HT1080 (cell line): ENCODE data around the gene FCRL4. TPM values are rescaled to one million over a fixed set of nuclear protein-coding genes. Genes with fewer than 3 reads are reported as not detected.
A peak's percentile ranks its signal among the peaks of the same experiment; 100 is the strongest.

Source experiments
- DNase-seq: peaks from one replicate; pipeline ENCODE4 v3.0.0-alpha.2; 2015; ENCODE audit warnings: low read depth
- polyA plus RNA-seq, 2 experiments: library from polyadenylated mRNA; depleted of rRNA; stranded (reverse); fragments of >200 nt; gene quantifications; 2 replicates each; pipeline ENCODE4 v1.2.3, GENCODE V29; 2015
- total RNA-seq: library from RNA; depleted of rRNA; stranded (reverse); fragments of >200 nt; shearing (Covaris generic); gene quantifications from 2 replicates; pipeline ENCODE4 v1.2.3, GENCODE V29; 2014; rRNA removed

FCRL4 gene
- not detected in 2 replicates for total RNA-seq
- not detected in 2 replicates for polyA plus RNA-seq (2015; cell fraction: cytosol; rRNA removed)
- not detected in 2 replicates for polyA plus RNA-seq (2015; cell fraction: nucleus; rRNA removed)

- DNase-seq: no peak
Observed at GRCh38 chr1:157597959-157598667, at the start of gene FCRL4. Gene FCRL4, minus strand, starts transcription at chr1:157598085. Its CDS starts 141 bp downstream, at chr1:157597944.

- no peak for DNase-seq
Observed at GRCh38 chr1:157646144-157646543, 48.3 kb upstream of the FCRL4 start.

GRCh38 chr1:157641177-157641576 is 43.3 kb upstream of the FCRL4 start:
- DNase-seq: no peak

DNA sequence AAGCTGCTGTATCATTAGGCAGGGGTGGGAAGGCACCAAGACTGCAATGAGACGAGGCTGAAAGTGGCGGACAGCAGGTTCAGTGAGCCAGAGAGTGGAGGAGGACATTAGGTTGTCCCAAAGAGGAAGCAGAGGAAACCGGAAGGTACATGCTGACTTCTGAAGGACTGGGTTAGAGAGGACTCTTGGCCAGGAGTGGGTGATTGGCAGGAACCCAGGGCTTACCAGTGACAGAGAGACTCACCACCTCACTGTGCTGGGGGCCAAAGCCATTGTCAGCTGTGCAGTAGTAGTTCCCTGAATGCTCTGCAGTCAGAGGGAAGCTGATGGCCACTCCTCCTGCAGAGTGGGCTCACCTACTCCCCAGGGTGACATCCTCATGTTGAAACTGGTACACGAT is 41.9 kb upstream of the FCRL4 start:
- DNase-seq: no peak

- DNase-seq: no peak
Observed at GRCh38 chr1:157628773-157629172, 30.9 kb upstream of the FCRL4 start.

DNA sequence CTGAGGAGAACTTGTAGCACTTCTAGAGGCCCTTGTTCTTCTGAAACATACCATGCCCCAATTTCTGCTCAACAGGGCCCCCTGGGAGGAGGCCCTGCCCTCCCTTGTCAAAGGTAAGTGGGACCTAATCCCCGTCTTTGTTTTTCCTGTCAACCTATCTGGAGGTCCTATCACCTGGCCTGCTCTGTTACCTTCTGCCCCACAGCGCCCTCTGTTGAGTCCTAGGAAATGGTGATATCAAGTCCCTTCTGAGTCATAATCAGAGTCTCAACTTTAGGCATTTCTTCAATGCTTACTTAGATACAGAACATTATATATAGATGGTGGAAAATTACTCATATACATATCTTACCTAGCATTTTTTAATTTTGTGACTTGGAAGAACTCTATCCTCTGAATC is 28.2 kb upstream of the FCRL4 start:
- DNase-seq: no peak

- DNase-seq: no peak
Observed at GRCh38 chr1:157624471-157624870, 26.6 kb upstream of the FCRL4 start.

DNA sequence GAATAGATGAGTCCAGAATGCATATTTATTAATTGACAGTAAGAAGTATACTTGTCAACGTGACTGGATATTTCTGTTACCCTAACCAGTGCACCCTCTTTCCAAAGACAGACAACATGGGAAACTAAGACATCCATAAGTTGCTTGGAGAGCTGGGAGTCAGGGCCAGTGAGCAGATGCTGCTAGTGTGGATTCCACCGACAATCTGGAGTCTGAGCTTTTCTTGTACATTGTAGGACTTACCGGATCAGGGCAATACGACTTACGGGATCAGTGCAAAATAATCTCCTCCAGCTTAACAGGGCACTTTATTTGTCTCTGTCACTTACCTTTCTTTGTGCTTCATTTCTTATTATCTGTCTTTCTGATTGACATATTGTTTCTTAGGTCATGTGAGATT is 24.6 kb upstream of the FCRL4 start:
- DNase-seq: no peak

DNA sequence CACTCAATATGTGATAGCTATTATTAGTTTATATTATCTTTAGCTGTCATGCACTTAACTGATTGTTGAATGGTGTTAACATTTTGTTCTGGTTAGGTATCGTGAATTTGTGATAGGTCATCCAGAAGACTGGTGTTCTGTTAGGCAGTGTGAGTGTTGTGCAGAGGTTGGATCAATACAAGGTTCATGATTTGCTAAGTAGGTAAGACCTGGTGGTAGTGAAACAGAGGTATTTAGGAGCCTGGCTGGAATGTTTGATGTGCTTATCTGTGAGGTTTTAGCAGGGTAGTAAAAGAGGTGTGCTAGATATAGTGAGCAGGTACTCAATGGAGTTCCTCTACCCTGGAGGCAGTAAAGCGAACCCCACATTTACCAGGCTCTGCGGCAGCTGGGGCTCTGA is 20.3 kb upstream of the FCRL4 start:
- no peak for DNase-seq

GRCh38 chr1:157600236-157600635 is 2.4 kb upstream of the FCRL4 start:
- no peak for DNase-seq

DNA sequence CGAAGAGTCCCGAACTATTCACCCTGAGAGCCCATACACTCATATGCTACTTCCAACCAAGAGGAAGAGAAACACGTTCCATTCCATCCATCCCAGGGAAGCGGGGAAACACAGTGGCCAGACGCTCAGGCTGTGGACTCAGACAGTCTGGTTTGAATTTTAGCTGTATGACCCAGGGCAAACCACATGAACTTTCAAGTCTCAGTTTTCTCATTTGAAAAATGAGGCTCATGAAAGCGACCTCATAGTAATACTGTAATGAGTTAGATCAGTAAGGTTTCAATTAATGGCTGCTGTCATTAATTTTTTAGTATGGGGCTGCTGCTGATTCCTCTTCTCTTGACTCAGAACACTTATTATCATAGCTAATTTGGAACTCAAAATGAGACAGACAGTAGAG is 1.5 kb downstream of the FCRL4 start:
- no peak for DNase-seq

- DNase-seq: no peak
Observed at GRCh38 chr1:157595356-157595755, 2.5 kb downstream of the FCRL4 start.

GRCh38 chr1:157585984-157586383 is 11.9 kb downstream of the FCRL4 start:
- DNase-seq: no peak

DNA sequence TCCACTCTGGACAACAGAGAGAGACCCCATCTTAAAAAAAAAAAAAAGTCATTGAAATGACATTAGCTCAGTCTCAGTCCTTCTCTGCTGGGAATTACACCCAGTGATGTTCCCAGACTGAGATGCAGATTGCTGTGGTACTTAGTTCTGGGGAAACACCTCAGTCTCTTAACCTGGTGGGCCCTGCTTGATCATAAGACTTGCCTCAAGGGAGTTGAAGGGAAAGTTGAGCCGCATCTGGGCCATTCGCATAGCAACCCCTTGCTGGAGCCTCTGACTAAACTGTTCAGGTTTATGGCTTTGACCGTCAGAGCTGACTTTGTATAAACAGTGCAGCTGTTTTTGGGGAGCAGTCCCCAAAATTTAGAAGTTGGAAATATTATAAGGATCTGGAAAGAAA is 13.4 kb downstream of the FCRL4 start:
- DNase-seq: no peak

- no peak for DNase-seq
Observed at GRCh38 chr1:157580828-157581210, 17.1 kb downstream of the FCRL4 start.

DNA sequence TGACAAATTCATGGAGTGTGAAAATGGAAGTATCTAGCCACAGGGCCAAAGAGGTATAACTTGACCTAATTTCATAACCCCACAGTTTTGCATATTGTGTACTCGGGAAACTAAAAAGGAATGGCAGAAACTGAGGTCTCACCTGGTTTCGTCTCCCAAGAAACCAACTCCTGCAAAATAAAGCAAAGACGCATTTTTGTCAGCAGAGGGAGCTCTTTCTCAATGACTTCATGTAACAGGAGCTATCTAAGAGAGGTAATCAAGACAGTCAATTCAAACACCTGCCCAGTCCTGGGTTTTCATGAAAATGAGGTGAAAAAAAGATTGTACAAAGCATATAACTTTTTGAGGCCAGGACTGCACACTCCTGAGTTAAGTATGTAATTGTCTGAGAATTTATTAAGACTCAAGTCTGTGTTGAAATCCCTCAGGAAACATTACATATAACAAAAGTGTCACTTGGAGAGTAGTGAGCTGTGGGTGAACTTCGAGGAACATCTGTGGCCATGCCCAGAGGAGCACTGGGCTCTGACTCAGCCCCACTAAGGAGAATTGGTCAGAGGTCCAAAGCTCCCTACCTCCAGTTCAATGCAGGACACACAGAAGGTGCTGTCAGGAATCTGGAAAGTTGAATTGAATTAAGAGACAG is 17.6 kb downstream of the FCRL4 start:
- peak; percentile 44 for DNase-seq

DNA sequence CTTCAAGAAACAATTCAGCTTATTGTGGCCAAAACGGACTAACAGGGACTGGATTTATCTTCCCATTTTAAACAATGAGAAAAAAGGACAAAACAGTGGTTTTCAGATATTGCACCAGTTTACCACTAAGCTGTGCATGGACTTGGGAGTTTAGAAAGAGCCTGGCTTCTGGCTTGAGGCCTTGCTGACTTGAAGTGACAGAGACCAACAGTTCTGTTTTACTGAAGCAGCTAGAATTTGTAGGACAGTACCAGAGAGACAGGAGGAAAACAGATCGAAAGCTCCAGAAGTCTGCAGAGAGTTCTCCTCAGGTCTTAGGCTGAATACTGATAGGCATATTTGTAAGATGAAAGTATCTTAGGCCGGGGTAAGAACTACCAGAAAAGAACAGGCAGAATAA is 20.5 kb downstream of the FCRL4 start:
- DNase-seq: no peak

DNA sequence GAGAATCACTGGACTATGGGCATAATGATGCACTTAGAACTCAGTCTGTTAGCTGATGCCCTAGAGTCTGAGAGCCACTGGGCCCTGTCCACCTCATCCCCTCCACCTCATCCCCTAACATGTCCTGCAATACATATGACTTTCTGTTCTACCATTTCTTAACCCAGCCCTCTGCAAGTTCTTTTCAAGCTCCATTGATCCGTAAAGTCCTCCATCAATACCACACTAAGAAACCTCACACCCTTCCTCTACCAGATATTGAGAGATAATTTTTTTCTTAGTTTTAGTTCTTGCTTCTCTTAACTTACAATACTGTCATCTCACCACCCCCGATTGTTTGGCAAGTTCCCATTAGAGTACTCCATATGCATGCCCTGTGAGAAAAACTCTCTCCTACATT is 22.1 kb downstream of the FCRL4 start:
- no peak for DNase-seq

DNA sequence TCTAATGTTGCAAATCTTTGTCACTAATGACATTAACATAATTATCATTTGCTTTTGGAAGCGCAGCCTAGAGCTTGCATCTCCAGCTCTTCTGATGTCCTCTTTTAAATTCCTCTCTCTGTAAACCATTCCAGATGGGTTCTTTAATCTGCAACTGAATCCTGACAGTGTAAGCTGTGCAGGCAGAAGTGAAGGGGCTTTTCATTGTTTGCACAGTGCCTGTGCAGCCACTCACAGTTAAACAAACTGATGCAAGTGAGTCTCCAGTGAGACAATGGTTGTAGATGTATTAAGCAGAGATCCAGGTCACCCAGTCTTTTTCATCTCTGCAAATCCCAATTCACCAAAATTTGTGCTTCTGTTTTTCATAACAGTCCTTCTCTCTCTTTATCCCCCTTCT is 23.0 kb downstream of the FCRL4 start:
- DNase-seq: no peak

GRCh38 chr1:157566484-157567300 is 31.2 kb downstream of the FCRL4 start:
- DNase-seq: no peak

DNA sequence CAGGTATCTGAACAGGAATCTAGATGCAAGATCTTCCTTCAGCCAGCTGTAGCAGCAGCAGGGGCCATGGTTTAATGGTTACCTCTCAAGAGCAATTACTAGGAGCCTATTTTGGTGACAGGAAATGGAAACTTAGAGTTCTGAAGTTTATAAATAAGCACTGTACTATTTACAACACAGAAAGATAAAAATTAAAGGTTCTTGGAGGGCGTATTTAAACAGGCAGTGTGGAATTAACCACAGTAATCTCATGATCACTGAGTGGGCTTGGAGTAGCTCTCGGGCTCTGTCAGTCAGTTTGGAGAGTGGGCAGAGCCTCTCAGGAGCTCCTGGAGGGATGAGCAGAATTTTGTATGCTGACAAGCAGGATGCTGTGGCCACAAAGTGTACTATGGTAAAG is 35.4 kb downstream of the FCRL4 start:
- DNase-seq: no peak

DNA sequence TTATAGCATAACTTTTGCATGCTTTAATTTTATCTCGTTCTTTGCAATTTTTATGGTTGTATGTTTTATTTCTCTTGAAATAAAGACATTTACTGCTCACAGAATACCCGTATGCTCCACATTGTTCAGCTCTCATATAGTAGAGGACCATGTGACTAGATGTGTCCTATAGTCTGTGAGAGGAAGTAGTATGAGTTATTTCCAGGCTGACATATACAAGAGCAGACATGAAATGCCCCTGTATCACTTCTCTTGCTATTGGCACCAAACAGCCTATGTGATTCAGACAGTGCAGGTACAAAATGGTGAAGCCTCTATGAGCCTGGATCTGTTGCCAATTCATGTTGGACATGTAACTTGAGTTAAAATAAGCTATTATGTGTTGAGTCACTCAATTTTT is 39.8 kb downstream of the FCRL4 start:
- DNase-seq: no peak
